DND-41 (cell line): ENCODE results near the gene GPRC5A.

Experiments
- ATAC-seq: fragments of 200-7000 bp; cut with Tn5 transposase; 3 replicates; pipeline ENCODE4 v1.9.1; 2021; ENCODE audit warnings: low read depth; ENCODE audit not compliant: insufficient read depth
- DNase-seq: peaks from one replicate; pipeline ENCODE4 v3.0.0-alpha.2; 2020
- H2AFZ ChIP-seq: 2 replicates; pipeline ENCODE4 v1.6.0; 2012; ENCODE audit warnings: low read depth, low read length
- H3K27ac ChIP-seq: 2 replicates; pipeline ENCODE4 v1.5.1; 2012; ENCODE audit warnings: low read length, inconsistent platforms
- H3K27me3 ChIP-seq: fragments of 200-600 bp; sonication (generic); 2 replicates; pipeline ENCODE4 v1.6.0; 2012; ENCODE audit warnings: low read length, mild to moderate bottlenecking, inconsistent platforms; ENCODE audit not compliant: insufficient read depth, poor library complexity
- H3K36me3 ChIP-seq: 2 replicates; pipeline ENCODE4 v1.5.1; 2012; ENCODE audit warnings: low read length, inconsistent platforms; ENCODE audit not compliant: insufficient read depth
- H3K4me1 ChIP-seq: 2 replicates; pipeline ENCODE4 v1.5.1; 2012; ENCODE audit warnings: mild to moderate bottlenecking, low read length; ENCODE audit not compliant: insufficient read depth
- H3K4me2 ChIP-seq: 2 replicates; pipeline ENCODE4 v1.6.0; 2012; ENCODE audit warnings: mild to moderate bottlenecking, moderate library complexity, low read length, inconsistent platforms; ENCODE audit not compliant: insufficient read depth
- H3K4me3 ChIP-seq, 2 experiments: fragments of 200-600 bp in 1 of 2; shearing (Covaris generic) in 1 of 2; 2 replicates each; pipeline ENCODE4 v1.5.1; 2012 to 2016; ENCODE audit warnings: inconsistent platforms in 2 of 2, low read length in 2 of 2, mild to moderate bottlenecking in 2 of 2, low read depth in 1 of 2, moderate library complexity in 1 of 2
- H3K79me2 ChIP-seq: 2 replicates; pipeline ENCODE4 v1.6.0; 2012; ENCODE audit warnings: low read length, inconsistent platforms; ENCODE audit not compliant: insufficient read depth
- H3K9ac ChIP-seq: 2 replicates; pipeline ENCODE4 v1.6.0; 2012; ENCODE audit warnings: low read depth, mild to moderate bottlenecking, inconsistent platforms, low read length, moderate library complexity
- H3K9me3 ChIP-seq: 2 replicates; pipeline ENCODE4 v1.5.1; 2012; ENCODE audit warnings: low read length, moderate library complexity, mild to moderate bottlenecking, inconsistent platforms; ENCODE audit not compliant: insufficient read depth, severe bottlenecking
- H4K20me1 ChIP-seq: 2 replicates; pipeline ENCODE4 v1.6.0; 2012; ENCODE audit warnings: low read length; ENCODE audit not compliant: insufficient read depth
- EZH2 ChIP-seq: IDR thresholded peaks from 3 replicates; pipeline ENCODE4 v1.6.1; 2012; ENCODE audit warnings: borderline replicate concordance, low read depth, mild to moderate bottlenecking, moderate library complexity, low read length, inconsistent platforms; ENCODE audit not compliant: severe bottlenecking
- TF ChIP-seq, protein P1 (sequence below): IDR thresholded peaks from 2 replicates; pipeline ENCODE4 v1.5.1; 2012; ENCODE audit warnings: borderline replicate concordance, low read length, moderate library complexity, mild to moderate bottlenecking; ENCODE audit not compliant: poor library complexity, severe bottlenecking; ENCODE audit errors: extremely low read depth

Gene GPRC5A

DNA sequence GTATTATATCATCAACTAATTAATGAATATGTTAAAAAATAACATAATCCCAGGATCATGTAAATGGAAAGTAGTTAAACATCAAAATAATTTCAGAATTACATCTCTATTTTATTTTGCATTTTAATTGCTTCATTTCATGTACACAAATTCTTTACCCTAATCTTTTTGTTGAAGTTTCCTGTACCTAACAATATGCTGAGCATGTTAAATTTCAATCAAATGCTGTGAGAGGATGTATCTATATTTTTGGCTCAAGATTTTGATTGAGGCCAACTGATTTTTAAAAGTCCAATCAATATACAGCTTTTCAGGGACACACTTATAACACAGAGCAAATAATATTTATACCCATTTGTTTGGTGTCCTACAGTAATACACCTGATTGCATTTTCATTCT, 54.2 kb downstream of the GPRC5A start:
- TF ChIP-seq EZH2 = no peak
- TF ChIP-seq, protein P1, sequence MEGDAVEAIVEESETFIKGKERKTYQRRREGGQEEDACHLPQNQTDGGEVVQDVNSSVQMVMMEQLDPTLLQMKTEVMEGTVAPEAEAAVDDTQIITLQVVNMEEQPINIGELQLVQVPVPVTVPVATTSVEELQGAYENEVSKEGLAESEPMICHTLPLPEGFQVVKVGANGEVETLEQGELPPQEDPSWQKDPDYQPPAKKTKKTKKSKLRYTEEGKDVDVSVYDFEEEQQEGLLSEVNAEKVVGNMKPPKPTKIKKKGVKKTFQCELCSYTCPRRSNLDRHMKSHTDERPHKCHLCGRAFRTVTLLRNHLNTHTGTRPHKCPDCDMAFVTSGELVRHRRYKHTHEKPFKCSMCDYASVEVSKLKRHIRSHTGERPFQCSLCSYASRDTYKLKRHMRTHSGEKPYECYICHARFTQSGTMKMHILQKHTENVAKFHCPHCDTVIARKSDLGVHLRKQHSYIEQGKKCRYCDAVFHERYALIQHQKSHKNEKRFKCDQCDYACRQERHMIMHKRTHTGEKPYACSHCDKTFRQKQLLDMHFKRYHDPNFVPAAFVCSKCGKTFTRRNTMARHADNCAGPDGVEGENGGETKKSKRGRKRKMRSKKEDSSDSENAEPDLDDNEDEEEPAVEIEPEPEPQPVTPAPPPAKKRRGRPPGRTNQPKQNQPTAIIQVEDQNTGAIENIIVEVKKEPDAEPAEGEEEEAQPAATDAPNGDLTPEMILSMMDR = no peak
- H3K27ac ChIP-seq = no peak overlapping the region
- H3K27me3 ChIP-seq = no peaks in the 10 kb centered on the region
- no peak overlapping the region for H3K4me2 ChIP-seq
- H4K20me1 ChIP-seq = no peaks in the 10 kb centered on the region
- ATAC-seq (no peak), DNase-seq (no peak)
- no peaks in the 10 kb centered on the region for H3K36me3 ChIP-seq
- H3K79me2 ChIP-seq = no peaks in the 10 kb centered on the region
- H2AFZ ChIP-seq = no peak overlapping the region
- H3K9ac ChIP-seq = no peak overlapping the region
- no peaks in the 10 kb centered on the region for H3K9me3 ChIP-seq
- no peaks in the 10 kb centered on the region for H3K4me1 ChIP-seq
- no peak overlapping the region for H3K4me3 ChIP-seq

DNA sequence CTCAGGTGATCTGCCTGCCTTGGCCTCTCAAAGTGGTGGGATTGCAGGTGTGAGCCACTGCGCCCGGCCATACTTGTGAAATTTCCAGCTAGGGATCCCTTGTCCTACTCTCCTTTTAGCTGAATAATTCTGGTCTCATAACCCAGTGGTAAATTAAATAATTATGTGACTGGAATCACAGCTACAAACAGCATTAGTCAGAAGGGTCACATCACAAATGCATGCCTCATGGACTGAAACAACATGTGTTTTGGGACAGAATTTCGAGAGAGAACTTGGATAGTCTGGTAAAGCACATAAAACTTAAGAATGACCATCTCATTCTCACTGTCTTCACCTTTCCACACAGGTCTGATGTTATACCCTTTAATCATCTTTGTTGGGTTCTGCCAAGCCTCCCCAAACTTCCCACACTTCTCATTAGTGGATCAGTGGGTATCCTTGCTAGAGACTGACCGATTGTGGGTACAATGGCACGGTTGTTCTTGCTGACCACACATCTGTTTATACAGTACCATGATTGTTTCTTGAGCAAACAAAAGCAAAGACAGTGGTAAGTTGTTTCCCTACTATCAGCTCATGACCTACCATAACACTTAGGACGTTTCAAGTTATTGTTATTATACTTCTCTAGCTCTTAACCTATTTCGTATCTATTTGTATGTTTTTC, 55.5 kb downstream of the GPRC5A start:
- Histone ChIP-seq H3K4me3 (no peak overlapping the region), H3K27ac (no peak overlapping the region), H3K27me3 (no peaks in the 10 kb centered on the region), H3K4me1 (no peaks in the 10 kb centered on the region), H3K9ac (no peak overlapping the region), H4K20me1 (no peaks in the 10 kb centered on the region), H3K9me3 (no peaks in the 10 kb centered on the region), H3K79me2 (no peaks in the 10 kb centered on the region), H3K4me2 (no peak overlapping the region), H2AFZ (no peak overlapping the region), H3K36me3 (no peaks in the 10 kb centered on the region)
- no peak for DNase-seq
- TF ChIP-seq, protein P1 = no peak
- no peak for TF ChIP-seq EZH2
- ATAC-seq = no peak

DNA sequence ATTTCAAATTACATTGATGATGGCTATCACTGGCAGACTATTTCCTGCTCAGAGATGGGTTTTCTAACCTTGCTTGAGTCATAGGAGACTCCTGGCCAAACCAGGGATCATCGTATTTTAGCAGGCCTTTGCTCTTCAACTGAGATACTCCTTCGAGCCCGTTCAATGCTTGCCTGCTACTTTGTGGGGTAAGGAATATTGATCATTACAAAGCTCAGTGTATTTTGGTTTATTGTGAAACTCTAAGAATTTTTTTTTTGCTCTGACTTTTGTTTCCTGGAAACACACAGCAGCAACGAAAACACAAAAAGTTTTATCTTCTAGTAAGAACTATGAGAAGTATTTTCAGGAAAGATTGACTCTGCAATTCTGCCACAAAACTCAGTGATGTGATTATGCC, 56.5 kb downstream of the GPRC5A start:
- no peaks in the 10 kb centered on the region for H3K36me3 ChIP-seq
- no peak overlapping the region for H3K4me2 ChIP-seq

More for the DNA sequence above, 56.5 kb downstream of the GPRC5A start:
- DNase-seq = no peak
- Histone ChIP-seq H3K4me3 (no peak overlapping the region), H4K20me1 (no peaks in the 10 kb centered on the region), H2AFZ (no peak overlapping the region), H3K27me3 (no peaks in the 10 kb centered on the region), H3K79me2 (no peaks in the 10 kb centered on the region), H3K27ac (no peak overlapping the region), H3K9me3 (no peaks in the 10 kb centered on the region), H3K9ac (no peak overlapping the region), H3K4me1 (no peaks in the 10 kb centered on the region)
- ATAC-seq = no peak
- TF ChIP-seq, protein P1 = no peak
- TF ChIP-seq EZH2 = no peak
